Right atrium auricular region (tissue), 2 donors: ENCODE data around the gene ENKUR. TPM values are rescaled to one million over a fixed set of nuclear protein-coding genes. Genes with fewer than 3 reads are reported as not detected.

ENCODE experiments used
- DNase-seq: peaks from one replicate; pipeline ENCODE4 v3.0.0-alpha.2; 2019; ENCODE audit warnings: low spot score
- H3K27ac ChIP-seq, 2 donors: fragments of 200-600 bp; sonication (generic); 1 replicate in 1 of 2; 2 replicates in 1 of 2; pipeline ENCODE4 v1.5.1; 2016 to 2019
- H3K27me3 ChIP-seq, 2 donors: fragments of 200-600 bp; sonication (generic); one replicate each; pipeline versions ENCODE4 v1.5.1 to v1.6.0; 2017 to 2019
- H3K36me3 ChIP-seq: fragments of 200-600 bp; sonication (generic); one replicate; pipeline ENCODE4 v1.5.1; 2016
- H3K4me1 ChIP-seq, 2 donors: fragments of 200-600 bp; sonication (generic); one replicate each; pipeline versions ENCODE4 v1.5.1 to v1.6.0; 2017 to 2019
- H3K4me3 ChIP-seq, 2 donors: fragments of 200-600 bp; sonication (generic); 1 replicate in 1 of 2; 2 replicates in 1 of 2; pipeline ENCODE4 v1.5.1; 2017 to 2019; ENCODE audit warnings: mild to moderate bottlenecking in 1 of 2, moderate library complexity in 1 of 2
- H3K9me3 ChIP-seq, 2 donors: fragments of 200-600 bp; sonication (generic); one replicate each; pipeline ENCODE4 v1.5.1; 2019
- CTCF ChIP-seq, 2 donors: fragments of 200-600 bp; sonication (generic); IDR thresholded peaks; one replicate each; pipeline ENCODE4 v1.5.1; 2019; ENCODE audit warnings: antibody characterized with exemption in 2 of 2
- total RNA-seq, 2 donors: library from RNA; depleted of rRNA; stranded (reverse); fragments of >200 nt; gene quantifications; one replicate each; pipeline ENCODE4 v1.1.0, GENCODE V29; 2016

The ENKUR gene
- total RNA-seq, 2 donors from 2014 or later: not detected

- Histone ChIP-seq H3K9me3 (no peaks in the 10 kb centered on the region), H3K27ac (peak within 1 kb of the TSS; percentile 75 to 83), H3K4me1 (peaks cover 0 to 16% of the 10 kb centered on the region in 2 donors), H3K4me3 (peak within 1 kb of the TSS; percentile 53 to 69), H3K36me3 (no peaks in the 10 kb centered on the region), H3K27me3 (no peaks in the 10 kb centered on the region)
- no peak for DNase-seq
- TF ChIP-seq CTCF (IDR thresholded peaks at IDR 0.05): peak in 1 of 2 donors; percentile 56
These were observed 63.7 kb downstream of the ENKUR start, which contains the start of gene PRTFDC1 for GRCh38 chr10:24952143-24952706. Gene PRTFDC1 (minus strand): TSS chr10:24952606. CDS start chr10:24952575, 31 bp downstream.

- Histone ChIP-seq H3K27ac (peak overlapping the region; percentile 75 to 83), H3K27me3 (no peaks in the 10 kb centered on the region), H3K4me1 (peaks cover 0 to 16% of the 10 kb centered on the region in 2 donors), H3K4me3 (peak overlapping the region; percentile 53 to 69), H3K9me3 (no peaks in the 10 kb centered on the region), H3K36me3 (no peaks in the 10 kb centered on the region)
- no peak for TF ChIP-seq CTCF (IDR thresholded peaks at IDR 0.05)
- DNase-seq: no peak
These were observed 64.5 kb downstream of the ENKUR start for GRCh38 chr10:24951201-24952142.

GRCh38 chr10:24950439-24950838 lies 65.5 kb downstream of the ENKUR start:
- no peak for TF ChIP-seq CTCF (IDR thresholded peaks at IDR 0.05)
- H3K27me3 ChIP-seq: no peaks in the 10 kb centered on the region
- H3K4me1 ChIP-seq: peaks cover 0 to 16% of the 10 kb centered on the region in 2 donors
- H3K36me3 ChIP-seq: no peaks in the 10 kb centered on the region
- no peaks in the 10 kb centered on the region for H3K9me3 ChIP-seq
- H3K27ac ChIP-seq: no peak overlapping the region
- no peak for DNase-seq
- H3K4me3 ChIP-seq: no peak overlapping the region

GRCh38 chr10:24949616-24950015 lies 66.3 kb downstream of the ENKUR start:
- Histone ChIP-seq H3K27ac (no peak overlapping the region), H3K4me3 (no peak overlapping the region), H3K9me3 (no peaks in the 10 kb centered on the region), H3K27me3 (no peaks in the 10 kb centered on the region), H3K36me3 (no peaks in the 10 kb centered on the region), H3K4me1 (peaks cover 0 to 16% of the 10 kb centered on the region in 2 donors)
- DNase-seq: no peak
- no peak for TF ChIP-seq CTCF (IDR thresholded peaks at IDR 0.05)

- H3K4me3 ChIP-seq: no peak overlapping the region
- peak overlapping the region; percentile 42 to 57 for H3K27ac ChIP-seq
These were observed 68.5 kb downstream of the ENKUR start for GRCh38 chr10:24947304-24948097.

More at GRCh38 chr10:24947304-24948097, 68.5 kb downstream of the ENKUR start:
- Histone ChIP-seq H3K4me1 (peaks cover 0 to 10% of the 10 kb centered on the region in 2 donors), H3K9me3 (no peaks in the 10 kb centered on the region), H3K36me3 (no peaks in the 10 kb centered on the region), H3K27me3 (no peaks in the 10 kb centered on the region)
- DNase-seq: no peak
- no peak for TF ChIP-seq CTCF (IDR thresholded peaks at IDR 0.05)
